HEK293 (cell line): ENCODE data around the gene PKM.
A peak's percentile ranks its signal among the peaks of the same experiment; 100 is the strongest.

Experiments
- CTCF ChIA-PET: fragments of 350-600 bp; formaldehyde crosslinking; extraction: SDS; loops from one replicate; lab custom pipeline; 2021; ENCODE audit warnings: antibody characterized with exemption; lab: Yijun Ruan, JAX
- POLR2A ChIA-PET: fragments of 300-600 bp; formaldehyde crosslinking; extraction: SDS; loops from one replicate; lab custom pipeline; 2020; ENCODE audit warnings: antibody characterized with exemption, inconsistent platforms; lab: Yijun Ruan, JAX
- H3K27ac ChIP-seq: fragments of 200-500 bp; sonication (Bioruptor generic); 2 replicates; pipeline ENCODE4 v1.5.1; 2014; ENCODE audit warnings: low read depth, low read length, control low read depth, inconsistent platforms; ENCODE audit errors: extremely low read depth
- H3K36me3 ChIP-seq, 2 experiments: fragments of 200-500 bp in 1 of 2; sonication (Bioruptor generic) in 1 of 2; 1 replicate in 1 of 2; 2 replicates in 1 of 2; pipeline ENCODE4 v1.5.1; 2014 to 2017; ENCODE audit warnings: inconsistent platforms in 2 of 2, low read length in 2 of 2; ENCODE audit not compliant: control insufficient read depth in 2 of 2, insufficient read depth in 1 of 2
- H3K4me1 ChIP-seq: fragments of 200-500 bp; sonication (Bioruptor generic); 2 replicates; pipeline ENCODE4 v1.5.1; 2014; ENCODE audit warnings: mild to moderate bottlenecking, low read length, inconsistent platforms; ENCODE audit not compliant: control insufficient read depth, insufficient read depth
- H3K4me3 ChIP-seq: 2 replicates; pipeline ENCODE4 v1.5.1; 2011; ENCODE audit warnings: low read depth, mild to moderate bottlenecking, control low read depth, low read length, moderate library complexity
- H3K9me3 ChIP-seq: fragments of 200-500 bp; sonication (Bioruptor generic); 2 replicates; pipeline ENCODE4 v1.5.1; 2014; ENCODE audit warnings: low read depth, low read length, inconsistent platforms; ENCODE audit not compliant: control insufficient read depth, insufficient read depth
- GLIS2 ChIP-seq: fragments of 450-650 bp; formaldehyde crosslinking; IDR thresholded peaks from 2 replicates; pipeline ENCODE4 v1.5.1; 2016; ENCODE audit warnings: missing biosample characterization, missing genetic modification characterization
- HOXC10 ChIP-seq: sonication (generic); formaldehyde crosslinking; IDR thresholded peaks from 2 replicates; pipeline ENCODE4 v1.8.1; 2023; ENCODE audit warnings: mild to moderate bottlenecking, missing genetic modification reagents
- REPIN1 ChIP-seq: fragments of 450-650 bp; formaldehyde crosslinking; IDR thresholded peaks from 2 replicates; pipeline ENCODE4 v1.5.1; 2017; ENCODE audit warnings: missing biosample characterization, missing genetic modification characterization, low read depth
- SCRT2 ChIP-seq: fragments of 450-650 bp; formaldehyde crosslinking; IDR thresholded peaks from 2 replicates; pipeline ENCODE4 v1.5.1; 2016; ENCODE audit warnings: missing biosample characterization, missing genetic modification characterization
- SP7 ChIP-seq: fragments of 450-650 bp; formaldehyde crosslinking; IDR thresholded peaks from 2 replicates; pipeline ENCODE4 v1.5.1; 2016; ENCODE audit warnings: missing biosample characterization, missing genetic modification characterization
- ZBTB20 ChIP-seq: fragments of 450-650 bp; formaldehyde crosslinking; IDR thresholded peaks from 2 replicates; pipeline ENCODE4 v1.5.1; 2016; ENCODE audit warnings: missing biosample characterization, missing genetic modification characterization
- ZBTB48 ChIP-seq: fragments of 450-650 bp; formaldehyde crosslinking; IDR thresholded peaks from 2 replicates; pipeline ENCODE4 v1.5.1; 2016; ENCODE audit warnings: missing biosample characterization, missing genetic modification characterization
- ZNF140 ChIP-seq: fragments of 450-650 bp; formaldehyde crosslinking; IDR thresholded peaks from 2 replicates; pipeline ENCODE4 v1.5.1; 2016; ENCODE audit warnings: missing biosample characterization, missing genetic modification characterization
- ZNF391 ChIP-seq: fragments of 450-650 bp; formaldehyde crosslinking; IDR thresholded peaks from 2 replicates; pipeline ENCODE4 v1.5.1; 2016; ENCODE audit warnings: low read depth, missing biosample characterization, missing genetic modification characterization, borderline replicate concordance
- ZNF514 ChIP-seq: fragments of 450-650 bp; formaldehyde crosslinking; IDR thresholded peaks from 2 replicates; pipeline ENCODE4 v1.5.1; 2016; ENCODE audit warnings: missing biosample characterization, missing genetic modification characterization
- ZNF548 ChIP-seq: fragments of 450-650 bp; formaldehyde crosslinking; IDR thresholded peaks from 2 replicates; pipeline ENCODE4 v1.5.1; 2016; ENCODE audit warnings: missing biosample characterization, missing genetic modification characterization
- ZNF555 ChIP-seq: fragments of 450-650 bp; formaldehyde crosslinking; conservative IDR thresholded peaks from 2 replicates; pipeline ENCODE4 v1.5.1; 2017; ENCODE audit warnings: missing biosample characterization, mild to moderate bottlenecking, missing genetic modification characterization, inconsistent platforms
- ZNF558 ChIP-seq: fragments of 450-650 bp; formaldehyde crosslinking; IDR thresholded peaks from 2 replicates; pipeline ENCODE4 v1.5.1; 2016; ENCODE audit warnings: missing biosample characterization, missing genetic modification characterization
- ZNF600 ChIP-seq: fragments of 450-650 bp; formaldehyde crosslinking; IDR thresholded peaks from 2 replicates; pipeline ENCODE4 v1.5.1; 2016; ENCODE audit warnings: missing biosample characterization, missing genetic modification characterization
- ZNF776 ChIP-seq: fragments of 450-650 bp; formaldehyde crosslinking; IDR thresholded peaks from 2 replicates; pipeline ENCODE4 v1.5.0; 2017; ENCODE audit warnings: missing biosample characterization, missing genetic modification characterization, borderline replicate concordance
- TF ChIP-seq, protein P1 (sequence below): fragments of 450-650 bp; formaldehyde crosslinking; IDR thresholded peaks from 2 replicates; pipeline ENCODE4 v1.5.1; 2016; ENCODE audit warnings: missing biosample characterization, missing genetic modification characterization
- TF ChIP-seq, protein P2 (sequence below): fragments of 450-650 bp; formaldehyde crosslinking; IDR thresholded peaks from 2 replicates; pipeline ENCODE4 v1.5.1; 2016; ENCODE audit warnings: missing biosample characterization, missing genetic modification characterization
- TF ChIP-seq, protein P3 (sequence below): fragments of 450-650 bp; formaldehyde crosslinking; IDR thresholded peaks from 2 replicates; pipeline ENCODE4 v1.5.1; 2017; ENCODE audit warnings: missing biosample characterization, missing genetic modification characterization
- TF ChIP-seq, protein P4 (sequence below): fragments of 450-650 bp; formaldehyde crosslinking; IDR thresholded peaks from 2 replicates; pipeline ENCODE4 v1.5.0; 2017; ENCODE audit warnings: missing biosample characterization, missing genetic modification characterization, borderline replicate concordance
- TF ChIP-seq, protein P5 (sequence below): fragments of 450-650 bp; formaldehyde crosslinking; IDR thresholded peaks from 2 replicates; pipeline ENCODE4 v1.5.1; 2016; ENCODE audit warnings: missing biosample characterization, missing genetic modification characterization

PKM gene

DNA sequence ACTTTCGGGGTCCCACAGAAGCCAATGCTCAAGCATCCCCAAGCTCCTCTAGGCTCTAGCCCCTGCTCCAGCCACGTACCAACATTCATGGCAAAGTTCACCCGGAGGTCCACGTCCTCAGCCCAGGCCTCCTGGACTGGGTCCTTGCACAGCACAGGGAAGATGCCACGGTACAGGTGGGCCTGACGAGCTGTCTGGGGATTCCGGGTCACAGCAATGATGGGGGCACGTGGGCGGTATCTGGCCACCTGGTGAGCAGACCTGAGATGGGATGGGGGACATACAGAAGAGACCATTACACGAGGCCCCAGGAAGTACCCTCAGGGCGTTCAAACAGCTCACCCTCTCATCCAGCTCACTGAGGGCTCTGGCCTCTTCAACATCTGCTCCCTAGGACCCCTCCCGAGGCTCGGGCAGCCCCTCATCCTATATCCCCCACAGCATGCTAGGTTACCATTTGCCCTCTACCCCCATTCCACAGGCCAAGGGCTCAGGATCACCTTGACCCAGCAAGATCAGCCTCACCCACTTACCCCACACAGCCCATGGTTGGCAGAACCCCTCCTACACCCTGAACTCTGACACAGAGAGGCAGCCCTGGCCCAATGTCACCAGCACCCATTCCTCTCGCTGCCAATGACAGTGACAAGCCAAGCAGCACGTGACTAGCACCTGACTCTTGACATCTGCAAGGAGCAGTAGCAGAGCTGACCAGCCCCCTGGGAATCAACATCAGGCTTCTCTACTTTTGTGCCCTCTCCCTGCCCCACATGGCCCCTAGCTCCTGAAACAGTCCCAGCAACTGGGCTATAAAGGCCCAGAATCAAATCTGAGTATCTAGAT lies 30.4 kb downstream of the PKM start:
- CTCF ChIA-PET: interaction anchor here (0.6 to 4.3 kb wide), 21 partner anchors 8 to 309 kb away, joined by 3 to 35 read pairs (median 4); no protein-coding TSS in a partner anchor
- no peak overlapping the region for H3K4me3 ChIP-seq
- H3K27ac ChIP-seq: peak overlapping the region; percentile 49; the same call in 1 of the 2 replicates
- TF ChIP-seq ZNF140 (tag by site-specific recombination): no peak
- peak; percentile 30; the same call in 1 of the 2 replicates for TF ChIP-seq ZBTB48 (tag by site-specific recombination)
- TF ChIP-seq GLIS2 (tag by site-specific recombination): peak; percentile 56; the same call in 1 of the 2 replicates
- no peaks in the 10 kb centered on the region for H3K9me3 ChIP-seq
- peaks cover 65 to 76% of the 10 kb centered on the region in 2 experiments for H3K36me3 ChIP-seq
- POLR2A ChIA-PET: interaction anchor here (0.5 to 3.0 kb wide), 3 partner anchors 27 to 94 kb away, joined by 5 to 22 read pairs (median 12); partner anchors contain the start of gene PKM
- H3K4me1 ChIP-seq: no peaks in the 10 kb centered on the region; the same call in 1 of the 2 replicates

DNA sequence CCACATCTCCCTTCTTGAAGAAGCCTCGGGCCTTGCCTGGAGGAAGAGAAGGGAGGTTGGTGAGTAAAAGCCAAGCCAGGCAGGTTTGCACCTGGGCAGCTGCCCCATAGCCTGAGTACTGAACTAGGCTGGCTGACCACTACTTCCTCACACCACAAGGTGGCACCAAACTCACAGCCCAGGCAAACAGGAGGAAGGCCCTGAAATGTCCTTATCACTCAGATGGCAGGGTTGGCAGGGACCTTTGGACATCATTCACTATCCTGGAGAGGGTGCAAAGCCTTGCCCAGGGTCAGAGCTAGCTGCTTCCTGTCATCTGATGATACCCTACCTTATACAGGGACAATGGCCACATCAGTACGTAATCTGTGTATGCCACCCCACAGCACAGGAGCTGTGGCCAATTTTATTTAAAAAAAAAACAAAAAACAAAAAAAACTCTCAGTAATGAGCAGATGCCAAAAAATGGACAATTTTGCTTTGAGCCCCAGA lies 31.2 kb downstream of the PKM start:
- POLR2A ChIA-PET: interaction anchor here (2.4 to 3.0 kb wide), 2 partner anchors 28 to 31 kb away, joined by 12 to 22 read pairs; partner anchors contain the start of gene PKM
- TF ChIP-seq SP7 (tag by site-specific recombination) (peak; percentile 66), ZNF600 (tag by site-specific recombination) (peak; percentile 94), ZBTB20 (peak; percentile 96), ZNF548 (no peak), ZNF514 (tag by site-specific recombination) (no peak), ZNF555 (no peak), SCRT2 (tag by site-specific recombination) (no peak), ZNF776 (tag by site-specific recombination) (no peak), ZNF558 (no peak; the same call in 1 of the 2 replicates), HOXC10 (CRISPR knock-in tag) (no peak), REPIN1 (tag by site-specific recombination) (no peak), ZNF391 (tag by site-specific recombination) (peak; percentile 70; the same call in 1 of the 2 replicates)
- TF ChIP-seq, protein P1, sequence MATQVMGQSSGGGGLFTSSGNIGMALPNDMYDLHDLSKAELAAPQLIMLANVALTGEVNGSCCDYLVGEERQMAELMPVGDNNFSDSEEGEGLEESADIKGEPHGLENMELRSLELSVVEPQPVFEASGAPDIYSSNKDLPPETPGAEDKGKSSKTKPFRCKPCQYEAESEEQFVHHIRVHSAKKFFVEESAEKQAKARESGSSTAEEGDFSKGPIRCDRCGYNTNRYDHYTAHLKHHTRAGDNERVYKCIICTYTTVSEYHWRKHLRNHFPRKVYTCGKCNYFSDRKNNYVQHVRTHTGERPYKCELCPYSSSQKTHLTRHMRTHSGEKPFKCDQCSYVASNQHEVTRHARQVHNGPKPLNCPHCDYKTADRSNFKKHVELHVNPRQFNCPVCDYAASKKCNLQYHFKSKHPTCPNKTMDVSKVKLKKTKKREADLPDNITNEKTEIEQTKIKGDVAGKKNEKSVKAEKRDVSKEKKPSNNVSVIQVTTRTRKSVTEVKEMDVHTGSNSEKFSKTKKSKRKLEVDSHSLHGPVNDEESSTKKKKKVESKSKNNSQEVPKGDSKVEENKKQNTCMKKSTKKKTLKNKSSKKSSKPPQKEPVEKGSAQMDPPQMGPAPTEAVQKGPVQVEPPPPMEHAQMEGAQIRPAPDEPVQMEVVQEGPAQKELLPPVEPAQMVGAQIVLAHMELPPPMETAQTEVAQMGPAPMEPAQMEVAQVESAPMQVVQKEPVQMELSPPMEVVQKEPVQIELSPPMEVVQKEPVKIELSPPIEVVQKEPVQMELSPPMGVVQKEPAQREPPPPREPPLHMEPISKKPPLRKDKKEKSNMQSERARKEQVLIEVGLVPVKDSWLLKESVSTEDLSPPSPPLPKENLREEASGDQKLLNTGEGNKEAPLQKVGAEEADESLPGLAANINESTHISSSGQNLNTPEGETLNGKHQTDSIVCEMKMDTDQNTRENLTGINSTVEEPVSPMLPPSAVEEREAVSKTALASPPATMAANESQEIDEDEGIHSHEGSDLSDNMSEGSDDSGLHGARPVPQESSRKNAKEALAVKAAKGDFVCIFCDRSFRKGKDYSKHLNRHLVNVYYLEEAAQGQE (tag by site-specific recombination): no peak
- TF ChIP-seq, protein P2, sequence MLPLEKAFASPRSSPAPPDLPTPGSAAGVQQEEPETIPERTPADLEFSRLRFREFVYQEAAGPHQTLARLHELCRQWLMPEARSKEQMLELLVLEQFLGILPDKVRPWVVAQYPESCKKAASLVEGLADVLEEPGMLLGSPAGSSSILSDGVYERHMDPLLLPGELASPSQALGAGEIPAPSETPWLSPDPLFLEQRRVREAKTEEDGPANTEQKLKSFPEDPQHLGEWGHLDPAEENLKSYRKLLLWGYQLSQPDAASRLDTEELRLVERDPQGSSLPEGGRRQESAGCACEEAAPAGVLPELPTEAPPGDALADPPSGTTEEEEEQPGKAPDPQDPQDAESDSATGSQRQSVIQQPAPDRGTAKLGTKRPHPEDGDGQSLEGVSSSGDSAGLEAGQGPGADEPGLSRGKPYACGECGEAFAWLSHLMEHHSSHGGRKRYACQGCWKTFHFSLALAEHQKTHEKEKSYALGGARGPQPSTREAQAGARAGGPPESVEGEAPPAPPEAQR (tag by site-specific recombination): no peak
- TF ChIP-seq, protein P3, sequence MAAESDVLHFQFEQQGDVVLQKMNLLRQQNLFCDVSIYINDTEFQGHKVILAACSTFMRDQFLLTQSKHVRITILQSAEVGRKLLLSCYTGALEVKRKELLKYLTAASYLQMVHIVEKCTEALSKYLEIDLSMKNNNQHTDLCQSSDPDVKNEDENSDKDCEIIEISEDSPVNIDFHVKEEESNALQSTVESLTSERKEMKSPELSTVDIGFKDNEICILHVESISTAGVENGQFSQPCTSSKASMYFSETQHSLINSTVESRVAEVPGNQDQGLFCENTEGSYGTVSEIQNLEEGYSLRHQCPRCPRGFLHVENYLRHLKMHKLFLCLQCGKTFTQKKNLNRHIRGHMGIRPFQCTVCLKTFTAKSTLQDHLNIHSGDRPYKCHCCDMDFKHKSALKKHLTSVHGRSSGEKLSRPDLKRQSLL (tag by site-specific recombination): no peak
- TF ChIP-seq, protein P4, sequence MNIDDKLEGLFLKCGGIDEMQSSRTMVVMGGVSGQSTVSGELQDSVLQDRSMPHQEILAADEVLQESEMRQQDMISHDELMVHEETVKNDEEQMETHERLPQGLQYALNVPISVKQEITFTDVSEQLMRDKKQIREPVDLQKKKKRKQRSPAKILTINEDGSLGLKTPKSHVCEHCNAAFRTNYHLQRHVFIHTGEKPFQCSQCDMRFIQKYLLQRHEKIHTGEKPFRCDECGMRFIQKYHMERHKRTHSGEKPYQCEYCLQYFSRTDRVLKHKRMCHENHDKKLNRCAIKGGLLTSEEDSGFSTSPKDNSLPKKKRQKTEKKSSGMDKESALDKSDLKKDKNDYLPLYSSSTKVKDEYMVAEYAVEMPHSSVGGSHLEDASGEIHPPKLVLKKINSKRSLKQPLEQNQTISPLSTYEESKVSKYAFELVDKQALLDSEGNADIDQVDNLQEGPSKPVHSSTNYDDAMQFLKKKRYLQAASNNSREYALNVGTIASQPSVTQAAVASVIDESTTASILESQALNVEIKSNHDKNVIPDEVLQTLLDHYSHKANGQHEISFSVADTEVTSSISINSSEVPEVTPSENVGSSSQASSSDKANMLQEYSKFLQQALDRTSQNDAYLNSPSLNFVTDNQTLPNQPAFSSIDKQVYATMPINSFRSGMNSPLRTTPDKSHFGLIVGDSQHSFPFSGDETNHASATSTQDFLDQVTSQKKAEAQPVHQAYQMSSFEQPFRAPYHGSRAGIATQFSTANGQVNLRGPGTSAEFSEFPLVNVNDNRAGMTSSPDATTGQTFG (tag by site-specific recombination): no peak
- TF ChIP-seq, protein P5, sequence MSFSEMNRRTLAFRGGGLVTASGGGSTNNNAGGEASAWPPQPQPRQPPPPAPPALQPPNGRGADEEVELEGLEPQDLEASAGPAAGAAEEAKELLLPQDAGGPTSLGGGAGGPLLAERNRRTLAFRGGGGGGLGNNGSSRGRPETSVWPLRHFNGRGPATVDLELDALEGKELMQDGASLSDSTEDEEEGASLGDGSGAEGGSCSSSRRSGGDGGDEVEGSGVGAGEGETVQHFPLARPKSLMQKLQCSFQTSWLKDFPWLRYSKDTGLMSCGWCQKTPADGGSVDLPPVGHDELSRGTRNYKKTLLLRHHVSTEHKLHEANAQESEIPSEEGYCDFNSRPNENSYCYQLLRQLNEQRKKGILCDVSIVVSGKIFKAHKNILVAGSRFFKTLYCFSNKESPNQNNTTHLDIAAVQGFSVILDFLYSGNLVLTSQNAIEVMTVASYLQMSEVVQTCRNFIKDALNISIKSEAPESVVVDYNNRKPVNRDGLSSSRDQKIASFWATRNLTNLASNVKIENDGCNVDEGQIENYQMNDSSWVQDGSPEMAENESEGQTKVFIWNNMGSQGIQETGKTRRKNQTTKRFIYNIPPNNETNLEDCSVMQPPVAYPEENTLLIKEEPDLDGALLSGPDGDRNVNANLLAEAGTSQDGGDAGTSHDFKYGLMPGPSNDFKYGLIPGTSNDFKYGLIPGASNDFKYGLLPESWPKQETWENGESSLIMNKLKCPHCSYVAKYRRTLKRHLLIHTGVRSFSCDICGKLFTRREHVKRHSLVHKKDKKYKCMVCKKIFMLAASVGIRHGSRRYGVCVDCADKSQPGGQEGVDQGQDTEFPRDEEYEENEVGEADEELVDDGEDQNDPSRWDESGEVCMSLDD (tag by site-specific recombination): no peak

More for the DNA sequence above, 31.2 kb downstream of the PKM start:
- H3K27ac ChIP-seq: peak overlapping the region; percentile 39; the same call in 1 of the 2 replicates
- H3K4me1 ChIP-seq: no peaks in the 10 kb centered on the region; the same call in 1 of the 2 replicates
- no peaks in the 10 kb centered on the region for H3K9me3 ChIP-seq
- no peak overlapping the region for H3K4me3 ChIP-seq
- CTCF ChIA-PET: interaction anchor here (0.5 to 4.3 kb wide), 26 partner anchors 9 to 1520 kb away, joined by 3 to 35 read pairs (median 4); no protein-coding TSS in a partner anchor
- H3K36me3 ChIP-seq: peaks cover 56 to 67% of the 10 kb centered on the region in 2 experiments
